Hematopoietic multipotent progenitor cell treated with erythropoietin and hydrocortisone succinate and interleukin-3 and kit ligand, for 4 days (in vitro differentiated cells): ENCODE data around the gene EIF2S3B.
A peak's percentile ranks its signal among the peaks of the same experiment; 100 is the strongest.
"Not testable (repeated sequence)": the region's sequence is repeated elsewhere in the genome, so short reads cannot be mapped to it uniquely, and the experiment has no call there.

Experiments used
- DNase-seq: peaks from one replicate; pipeline ENCODE4 v3.0.0-alpha.2; 2015

EIF2S3B gene

GRCh38 chr12:10505620-10506019 is at the start of gene EIF2S3B:
Gene EIF2S3B, plus strand, starts transcription at chr12:10505890. Its CDS starts 13 bp downstream, at chr12:10505903.
- DNase-seq = no peak

- no peak for DNase-seq
Measured at GRCh38 chr12:10456856-10457255, 48.8 kb upstream of the EIF2S3B start.

- DNase-seq = peak; percentile 2
Measured at GRCh38 chr12:10457760-10458159, 47.9 kb upstream of the EIF2S3B start.

- no peak for DNase-seq
Measured at GRCh38 chr12:10466311-10466710, 39.4 kb upstream of the EIF2S3B start.

- no peak for DNase-seq
Measured at GRCh38 chr12:10469701-10470100, 36.0 kb upstream of the EIF2S3B start.

GRCh38 chr12:10472808-10473207 is 32.9 kb upstream of the EIF2S3B start:
- not testable (repeated sequence) for DNase-seq

GRCh38 chr12:10481901-10482300 is 23.8 kb upstream of the EIF2S3B start:
- not testable (repeated sequence) for DNase-seq

GRCh38 chr12:10487328-10487727 is 18.4 kb upstream of the EIF2S3B start:
- not testable (repeated sequence) for DNase-seq

- no peak for DNase-seq
Measured at GRCh38 chr12:10491766-10492165, 13.9 kb upstream of the EIF2S3B start.

GRCh38 chr12:10497602-10498001 is 8.1 kb upstream of the EIF2S3B start:
- DNase-seq = no peak

- DNase-seq = no peak
Measured at GRCh38 chr12:10498042-10498441, 7.6 kb upstream of the EIF2S3B start.

GRCh38 chr12:10501030-10501429 is 4.7 kb upstream of the EIF2S3B start:
- peak; percentile 24 for DNase-seq

- DNase-seq = no peak
Measured at GRCh38 chr12:10503460-10503859, 2.2 kb upstream of the EIF2S3B start.

- no peak for DNase-seq
Measured at GRCh38 chr12:10511756-10512355, 6.2 kb downstream of the EIF2S3B start.

- DNase-seq = no peak
Measured at GRCh38 chr12:10512798-10513197, 7.1 kb downstream of the EIF2S3B start.

- DNase-seq = no peak
Measured at GRCh38 chr12:10521555-10521954, 15.9 kb downstream of the EIF2S3B start.

- no peak for DNase-seq
Measured at GRCh38 chr12:10528174-10528953, 22.7 kb downstream of the EIF2S3B start.

- DNase-seq = no peak
Measured at GRCh38 chr12:10529603-10530002, 23.9 kb downstream of the EIF2S3B start.

- DNase-seq = no peak
Measured at GRCh38 chr12:10537721-10538120, 32.0 kb downstream of the EIF2S3B start.

- DNase-seq = peak; percentile 17
Measured at GRCh38 chr12:10540776-10541205, 35.1 kb downstream of the EIF2S3B start.

- no peak for DNase-seq
Measured at GRCh38 chr12:10543499-10543898, 37.8 kb downstream of the EIF2S3B start.

GRCh38 chr12:10551375-10551774 is 45.7 kb downstream of the EIF2S3B start:
- DNase-seq = no peak

GRCh38 chr12:10553148-10553547 is 47.5 kb downstream of the EIF2S3B start:
- no peak for DNase-seq

- no peak for DNase-seq
Measured at GRCh38 chr12:10554228-10554755, 48.6 kb downstream of the EIF2S3B start.
